Adrenal gland (tissue), 5 donors: Measurements from ENCODE around the gene MED20.

Experiments used
- CTCF ChIP-seq, 6 experiments: fragments of 450-650 bp in 4 of 6; fragments of 200-600 bp in 2 of 6; sonication (generic) in 1 of 6; IDR thresholded peaks; 1 replicate in 5 of 6; 2 replicates in 1 of 6; pipeline versions ENCODE4 v1.5.1 to v1.8.0; 2016 to 2021; ENCODE audit warnings: antibody characterized with exemption in 6 of 6, mild to moderate bottlenecking in 2 of 6, moderate library complexity in 1 of 6
- POLR2A ChIP-seq, 2 donors: fragments of 450-650 bp; IDR thresholded peaks; one replicate each; pipeline ENCODE4 v1.6.1; 2017; ENCODE audit warnings: antibody characterized with exemption in 2 of 2, mild to moderate bottlenecking in 2 of 2, moderate library complexity in 1 of 2
- donor health status: DM: no; HTN: no; CAD: no.

DNA sequence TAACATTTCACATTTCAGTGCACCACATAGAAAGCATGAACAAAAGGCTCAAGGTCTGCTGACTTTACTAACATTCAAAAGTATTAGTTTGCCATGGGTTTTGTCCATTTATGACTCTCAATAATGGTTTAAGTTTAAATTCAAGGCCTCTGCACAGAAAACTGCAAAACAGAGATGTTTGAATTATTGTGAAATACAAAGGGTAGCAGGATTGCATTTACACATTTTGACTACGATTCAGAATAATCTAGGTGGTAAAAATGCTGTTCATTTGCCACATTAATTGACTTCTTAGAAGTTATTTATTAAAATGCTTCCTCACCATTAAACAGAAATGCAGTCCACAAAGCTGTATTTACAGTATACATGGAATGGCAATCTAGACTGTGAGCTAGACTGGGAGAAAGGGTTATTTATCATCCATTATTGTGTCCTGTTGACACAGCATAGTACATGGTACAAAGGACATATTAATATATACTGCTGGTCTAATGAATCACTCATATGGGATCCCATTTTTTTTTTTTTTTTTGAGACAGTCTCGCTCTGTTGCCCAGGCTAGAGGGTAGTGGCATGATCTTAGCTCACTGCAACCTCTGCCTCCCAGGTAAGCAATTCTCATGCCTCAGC is 43.8 kb downstream of the MED20 start:
- TF ChIP-seq CTCF (IDR thresholded peaks at IDR 0.05) (no peak), POLR2A (IDR thresholded peaks at IDR 0.05) (no peak)
